Right forelimb (tissue), 1 donor: Measurements from ENCODE around the gene ELMO1.

Experiments
- DNase-seq: peaks from one replicate; pipeline ENCODE4 v3.0.0-alpha.2; 2018

The ELMO1 gene

GRCh38 chr7:37209195-37209594 is 239.5 kb downstream of the ELMO1 start:
- no peak for DNase-seq

GRCh38 chr7:37208528-37208927 is 240.1 kb downstream of the ELMO1 start:
- peak; percentile 78 for DNase-seq

GRCh38 chr7:37206192-37206591 is 242.5 kb downstream of the ELMO1 start:
- DNase-seq, result no peak

GRCh38 chr7:37205451-37205850 is 243.2 kb downstream of the ELMO1 start:
- DNase-seq, result no peak

GRCh38 chr7:37201876-37202198 is 246.8 kb downstream of the ELMO1 start:
- DNase-seq, result no peak

GRCh38 chr7:37201003-37201875 is 247.4 kb downstream of the ELMO1 start:
- peak; percentile 93 for DNase-seq

- peak; percentile 82 for DNase-seq
Observed at GRCh38 chr7:37198906-37199485, 249.7 kb downstream of the ELMO1 start.

- DNase-seq, result no peak
Observed at GRCh38 chr7:37198041-37198905, 250.4 kb downstream of the ELMO1 start.

- DNase-seq, result no peak
Observed at GRCh38 chr7:37197108-37197507, 251.6 kb downstream of the ELMO1 start.

- no peak for DNase-seq
Observed at GRCh38 chr7:37196676-37197075, 252.0 kb downstream of the ELMO1 start.

GRCh38 chr7:37195388-37195787 is 253.3 kb downstream of the ELMO1 start:
- no peak for DNase-seq

GRCh38 chr7:37194943-37195342 is 253.7 kb downstream of the ELMO1 start:
- no peak for DNase-seq

- DNase-seq, result no peak
Observed at GRCh38 chr7:37193775-37194135, 254.9 kb downstream of the ELMO1 start.

GRCh38 chr7:37193087-37193774 is 255.4 kb downstream of the ELMO1 start:
- DNase-seq, result no peak

- no peak for DNase-seq
Observed at GRCh38 chr7:37191797-37192196, 256.9 kb downstream of the ELMO1 start.

GRCh38 chr7:37187179-37187578 is 261.5 kb downstream of the ELMO1 start:
- no peak for DNase-seq

GRCh38 chr7:37186753-37187152 is 261.9 kb downstream of the ELMO1 start:
- no peak for DNase-seq

- no peak for DNase-seq
Observed at GRCh38 chr7:37181550-37181932, 267.1 kb downstream of the ELMO1 start.

- no peak for DNase-seq
Observed at GRCh38 chr7:37180828-37181549, 267.7 kb downstream of the ELMO1 start.

GRCh38 chr7:37176079-37176478 is 272.6 kb downstream of the ELMO1 start:
- DNase-seq, result no peak

- no peak for DNase-seq
Observed at GRCh38 chr7:37174460-37174859, 274.2 kb downstream of the ELMO1 start.

- no peak for DNase-seq
Observed at GRCh38 chr7:37173670-37174069, 275.0 kb downstream of the ELMO1 start.
